GM19438 (cell line): ENCODE data around the gene CCDC54.

Experiments used
- ATAC-seq: cut with Tn5 transposase; IDR thresholded peaks from one replicate; pipeline ENCODE4 v1.9.1; 2021; ENCODE audit warnings: low read depth; ENCODE audit not compliant: unreplicated experiment

CCDC54 gene

GRCh38 chr3:107387555-107387954 lies 10.3 kb downstream of the CCDC54 start:
- ATAC-seq: no peak

DNA sequence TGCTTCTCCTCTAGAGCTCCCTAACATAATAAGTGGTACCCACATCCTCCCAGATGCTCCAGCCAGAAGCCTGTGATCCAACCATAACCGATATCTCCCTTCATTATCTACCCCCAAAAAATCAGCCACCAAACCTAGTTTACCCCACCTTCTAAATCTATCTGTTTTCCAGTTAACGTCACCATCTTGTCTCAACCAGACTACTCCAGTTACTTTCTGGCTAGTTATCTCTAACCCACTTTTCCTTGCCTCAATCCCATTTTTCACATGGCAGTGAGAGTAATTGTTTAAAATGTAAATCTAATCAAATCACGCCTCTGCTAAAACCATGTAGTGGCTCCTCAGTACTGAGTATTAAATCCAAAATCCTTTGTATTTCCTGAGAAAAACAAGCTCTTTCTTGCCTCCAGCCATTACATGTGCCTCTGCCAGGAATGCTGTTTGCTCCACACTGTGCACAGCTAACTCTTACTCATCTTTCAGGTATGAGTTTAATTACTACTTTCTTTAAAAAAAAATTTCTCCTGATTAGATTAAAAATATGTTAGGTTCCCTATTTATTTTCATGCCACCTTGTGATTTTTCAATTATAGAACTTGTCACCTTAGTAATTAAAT lies 15.4 kb downstream of the CCDC54 start:
- no peak for ATAC-seq

DNA sequence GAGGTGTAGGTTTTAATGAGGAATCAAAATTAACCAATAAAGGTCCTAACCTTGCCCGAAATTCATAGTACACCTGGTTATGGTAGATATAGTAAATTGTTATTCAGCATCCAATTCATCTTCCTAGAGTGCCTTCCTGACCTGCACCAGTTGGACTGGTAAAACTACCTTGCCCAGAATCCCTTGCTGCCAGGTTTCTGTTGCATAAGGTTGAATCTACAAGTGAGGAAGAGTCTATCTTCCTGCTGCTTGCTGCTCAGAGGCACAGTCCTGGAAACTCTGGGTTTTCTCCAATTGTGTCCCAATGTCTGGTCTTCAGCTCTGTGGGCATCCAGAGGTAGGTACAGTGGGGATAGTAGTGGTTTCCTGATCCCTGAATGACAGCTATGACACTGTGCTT lies 17.3 kb downstream of the CCDC54 start:
- no peak for ATAC-seq

DNA sequence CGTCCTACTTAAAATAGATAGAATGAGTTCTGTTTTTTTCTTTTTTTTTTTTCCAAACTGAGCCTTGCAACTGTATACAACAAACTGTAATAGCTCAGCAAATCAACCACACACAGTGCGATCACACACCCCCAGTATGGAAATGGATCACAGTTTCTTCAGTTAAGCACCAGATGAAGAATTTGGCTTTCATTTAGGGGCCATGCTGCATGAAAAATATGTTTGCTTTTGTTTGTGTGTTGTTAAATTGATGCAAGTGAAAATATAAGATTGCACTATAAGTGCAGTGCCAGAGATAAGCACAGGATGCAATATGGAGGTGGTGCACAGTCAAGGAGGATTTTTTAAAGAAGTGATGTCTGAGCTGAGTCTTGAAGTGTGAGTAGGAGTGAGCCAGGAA lies 17.8 kb downstream of the CCDC54 start:
- ATAC-seq: no peak

DNA sequence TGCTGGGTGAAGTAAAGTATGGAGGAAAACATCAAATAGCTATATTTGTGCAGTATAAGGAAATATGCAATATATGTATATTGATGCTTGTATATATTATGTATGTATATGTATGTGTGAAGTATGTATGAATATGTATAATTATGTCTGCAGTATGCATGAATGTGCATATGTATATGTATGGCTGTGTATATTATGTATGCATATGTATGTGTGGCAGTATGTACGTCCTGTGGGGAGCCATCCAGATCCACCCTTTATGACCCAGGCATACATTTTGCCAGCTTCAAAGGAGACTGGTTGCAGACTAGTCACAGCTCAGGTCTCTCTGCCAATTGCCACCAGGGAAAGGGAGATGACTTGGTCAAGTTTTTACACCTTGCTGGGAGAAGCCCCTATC lies 24.1 kb downstream of the CCDC54 start:
- no peak for ATAC-seq

GRCh38 chr3:107402214-107402613 lies 25.0 kb downstream of the CCDC54 start:
- no peak for ATAC-seq

DNA sequence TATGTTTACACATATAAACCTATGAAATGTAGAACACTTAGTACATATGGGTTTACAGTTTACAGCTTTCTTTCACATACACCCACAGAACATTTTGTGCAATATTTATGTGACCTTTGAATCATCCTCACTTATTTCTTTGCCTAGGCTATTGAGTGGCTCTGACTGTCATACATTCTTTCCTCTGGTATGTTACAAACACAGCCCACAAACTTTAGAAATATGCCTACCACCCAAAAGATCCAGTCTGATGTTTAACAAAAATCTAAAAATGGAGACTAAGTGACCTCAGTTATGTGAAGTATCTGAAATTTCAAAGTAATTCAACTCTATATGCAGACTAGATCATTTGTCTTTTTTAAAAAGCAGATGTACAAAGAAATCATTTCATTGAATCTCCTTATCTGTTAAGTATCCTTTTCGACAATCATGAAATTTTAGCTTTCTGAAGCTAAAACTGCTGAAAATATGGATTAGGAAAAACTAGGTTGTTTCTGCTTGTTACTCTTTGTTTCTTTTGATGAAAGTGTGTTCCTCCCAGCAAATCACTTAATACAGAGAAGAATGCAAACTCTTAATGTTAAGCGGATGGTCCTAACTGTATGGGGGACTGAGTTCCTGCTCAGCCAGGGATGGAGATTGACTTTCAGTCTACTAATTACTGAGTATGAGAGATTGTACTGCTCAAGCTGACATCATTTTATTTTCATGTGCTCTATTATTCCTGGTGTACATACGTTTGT lies 27.7 kb downstream of the CCDC54 start:
- ATAC-seq: no peak

DNA sequence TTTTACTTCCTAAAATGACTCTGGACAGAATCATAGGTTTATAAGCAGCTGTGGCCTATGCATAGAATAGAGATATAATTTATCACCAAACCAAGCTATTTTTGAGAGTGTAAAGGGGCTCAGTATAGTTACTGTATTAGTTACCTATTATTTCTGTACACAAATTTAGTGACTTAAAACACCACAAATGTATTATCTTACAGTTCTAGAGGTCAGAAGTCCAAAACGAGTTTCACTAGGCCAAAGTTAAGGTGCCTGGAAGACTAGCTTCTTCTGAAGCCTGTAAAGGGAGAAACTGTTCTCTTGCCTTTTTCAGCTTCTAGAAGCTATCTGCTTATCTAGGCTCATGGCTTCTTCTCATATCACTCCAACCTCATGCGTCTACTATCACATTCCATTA lies 30.1 kb downstream of the CCDC54 start:
- ATAC-seq: no peak

DNA sequence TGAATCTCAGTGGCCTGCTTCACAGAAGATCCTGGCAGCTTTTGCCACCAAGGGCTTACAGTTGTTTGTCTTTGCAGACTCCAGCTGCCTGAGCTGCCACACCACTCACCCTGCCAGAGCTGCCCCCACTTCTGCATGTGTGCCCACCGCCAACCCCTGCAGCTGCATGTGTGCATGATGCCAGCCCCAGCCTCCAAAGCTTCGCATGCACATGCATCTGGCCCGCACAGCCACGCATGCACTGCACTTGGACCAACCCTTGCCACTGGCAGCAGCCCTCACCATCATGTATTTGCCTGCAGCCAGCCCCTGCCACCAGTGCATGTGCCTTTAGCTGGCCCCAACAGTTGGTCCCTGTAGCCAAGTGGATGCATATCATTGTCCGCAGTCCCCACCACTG lies 31.3 kb downstream of the CCDC54 start:
- ATAC-seq: no peak

DNA sequence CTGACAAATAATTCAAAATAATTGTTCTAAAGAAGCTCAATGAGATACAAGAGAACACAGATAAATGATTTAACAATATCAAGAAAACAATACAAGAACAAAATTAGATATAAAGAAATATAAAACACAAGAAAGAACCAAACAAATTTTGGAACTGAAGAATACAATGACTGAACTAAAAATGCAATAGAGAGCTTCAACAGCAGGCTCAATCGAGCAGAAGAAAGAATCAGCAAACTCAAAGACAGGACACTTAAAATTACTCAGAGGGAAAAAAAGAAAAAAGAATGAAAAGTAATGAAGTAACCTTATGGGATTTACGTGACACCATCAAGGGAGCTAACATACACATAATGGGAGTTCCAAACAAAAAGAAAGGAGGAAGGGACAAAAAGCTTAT lies 32.1 kb downstream of the CCDC54 start:
- ATAC-seq: no peak

- no peak for ATAC-seq
These were observed 33.4 kb downstream of the CCDC54 start for GRCh38 chr3:107410606-107411005.

GRCh38 chr3:107411056-107411455 lies 33.8 kb downstream of the CCDC54 start:
- ATAC-seq: no peak

DNA sequence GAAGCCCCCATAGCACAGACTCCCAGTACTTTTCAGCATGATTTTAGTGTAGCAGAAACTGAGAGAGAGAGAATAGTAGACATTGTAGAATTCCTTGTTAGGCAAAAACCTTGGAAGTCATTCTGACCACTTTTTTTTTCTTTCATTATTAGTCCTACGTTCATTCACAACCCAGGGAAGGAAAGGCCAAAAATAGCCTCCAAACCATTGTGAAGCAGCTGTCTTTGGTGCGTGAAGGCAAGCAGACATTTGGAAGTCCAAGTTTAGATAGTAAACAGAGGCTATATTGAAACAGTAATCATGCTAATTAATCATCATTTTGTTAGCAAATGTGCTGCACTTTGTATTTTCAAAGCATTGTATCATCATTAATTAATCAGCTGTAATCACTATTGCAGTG lies 34.5 kb downstream of the CCDC54 start:
- ATAC-seq: no peak

GRCh38 chr3:107412376-107412775 lies 35.1 kb downstream of the CCDC54 start:
- ATAC-seq: no peak

GRCh38 chr3:107413264-107413663 lies 36.0 kb downstream of the CCDC54 start:
- ATAC-seq: no peak

GRCh38 chr3:107414325-107414964 lies 37.2 kb downstream of the CCDC54 start:
- ATAC-seq: peak; percentile 95

DNA sequence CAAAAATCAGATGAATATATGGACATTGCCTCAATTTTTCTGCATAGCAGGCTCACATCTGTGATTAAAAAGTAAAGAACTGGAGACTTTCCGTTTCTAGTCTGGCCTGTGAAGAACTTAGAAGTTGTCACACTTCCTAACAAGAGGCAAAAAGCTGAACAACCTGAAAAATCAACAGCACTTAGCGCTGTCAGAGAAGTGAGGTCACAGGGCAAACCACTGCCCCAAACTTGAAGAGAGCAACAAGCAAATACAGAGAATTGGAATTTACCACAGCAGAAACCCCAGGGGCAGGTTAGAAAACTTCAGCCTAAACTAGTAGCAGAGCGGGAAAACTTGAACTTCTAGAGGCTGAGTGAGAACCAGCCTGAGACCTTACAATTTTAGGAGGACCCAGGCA lies 38.9 kb downstream of the CCDC54 start:
- ATAC-seq: no peak

DNA sequence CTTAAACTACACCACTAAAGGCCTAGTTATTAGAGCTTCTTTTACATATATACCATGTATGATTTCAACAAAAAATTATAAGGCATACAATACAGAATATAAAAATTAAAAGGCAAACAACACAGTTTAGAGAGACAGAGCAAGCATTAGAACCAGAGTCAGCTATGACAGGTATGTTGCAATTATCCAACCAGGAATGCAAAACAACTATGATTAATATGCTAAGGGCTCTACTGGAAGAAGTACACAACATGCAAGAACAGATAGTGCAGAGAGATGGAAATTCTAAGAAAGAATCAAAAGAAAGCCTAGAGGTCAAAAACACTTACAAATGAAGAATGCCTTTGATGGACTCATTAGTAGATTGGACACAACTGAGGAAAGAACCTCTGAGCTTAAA lies 39.6 kb downstream of the CCDC54 start:
- ATAC-seq: no peak

- peak; percentile 90 for ATAC-seq
These were observed 44.0 kb downstream of the CCDC54 start for GRCh38 chr3:107421170-107421792.

- no peak for ATAC-seq
These were observed 44.6 kb downstream of the CCDC54 start for GRCh38 chr3:107421881-107422280.

DNA sequence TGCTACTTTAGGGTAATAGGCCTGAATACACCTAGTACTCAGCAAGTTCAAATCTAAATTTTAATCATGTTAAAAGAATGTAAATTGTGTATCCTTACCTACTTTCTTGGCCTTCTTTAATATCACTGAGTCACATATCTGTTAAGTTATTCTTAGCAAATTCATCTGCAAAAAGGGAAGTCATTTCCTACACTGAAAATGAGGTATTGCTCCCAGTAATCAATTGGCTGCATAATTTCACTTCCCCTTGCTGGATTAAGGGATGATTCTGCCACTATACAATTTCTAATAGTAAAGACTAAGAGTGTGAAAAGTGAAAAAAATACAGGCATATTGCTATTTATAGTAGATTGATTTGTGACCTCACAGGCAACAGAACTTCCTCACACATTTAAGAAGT lies 47.8 kb downstream of the CCDC54 start:
- no peak for ATAC-seq

DNA sequence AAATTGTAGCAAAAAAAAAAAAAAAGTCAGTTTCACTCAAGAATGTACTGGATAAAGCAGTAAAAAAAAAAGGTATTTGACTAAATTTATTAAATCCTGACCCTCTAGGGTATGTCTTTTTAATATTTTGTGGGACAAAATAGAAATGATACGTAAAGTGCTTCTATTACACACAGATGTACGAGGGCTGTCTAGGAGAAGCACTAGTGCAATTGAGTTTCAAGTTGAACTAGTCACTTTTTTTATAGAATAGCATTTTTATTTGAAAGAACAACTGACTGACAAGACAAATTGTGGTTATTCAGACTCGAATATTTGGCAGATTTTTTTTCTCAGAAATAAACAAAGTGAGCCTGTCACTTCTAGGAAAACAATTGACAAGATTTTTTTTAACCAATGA lies 49.0 kb downstream of the CCDC54 start:
- no peak for ATAC-seq
